Stimulated activated CD4-positive, alpha-beta T cell treated with anti-CD3 and anti-CD28 coated beads, TNF-alpha, amount 100 ng/mL, for 4 hours (primary cell): ENCODE measurements around the gene TCF4.

Source experiments
- DNase-seq, 3 experiments: peaks; one replicate each; pipeline ENCODE4 v3.0.0-alpha.2; 2020; ENCODE audit warnings: low read depth in 3 of 3

TCF4 gene

GRCh38 chr18:55321265-55322177, 266.5 kb downstream of the TCF4 start:
- no peak for DNase-seq

GRCh38 chr18:55320424-55321264, 267.3 kb downstream of the TCF4 start:
- no peak for DNase-seq

- no peak for DNase-seq
These were observed 268.4 kb downstream of the TCF4 start for GRCh38 chr18:55319459-55320193.

- DNase-seq, result no peak
These were observed 269.0 kb downstream of the TCF4 start for GRCh38 chr18:55318951-55319441.

- DNase-seq, result no peak
These were observed 270.1 kb downstream of the TCF4 start for GRCh38 chr18:55317864-55318263.

- no peak for DNase-seq
These were observed 270.7 kb downstream of the TCF4 start for GRCh38 chr18:55317324-55317723.

- no peak for DNase-seq
These were observed 271.4 kb downstream of the TCF4 start for GRCh38 chr18:55316486-55317184.

GRCh38 chr18:55314615-55315237, 273.3 kb downstream of the TCF4 start:
- DNase-seq, result no peak

- no peak for DNase-seq
These were observed 274.0 kb downstream of the TCF4 start for GRCh38 chr18:55314031-55314430.

GRCh38 chr18:55310863-55311262, 277.1 kb downstream of the TCF4 start:
- no peak for DNase-seq

- no peak for DNase-seq
These were observed 277.8 kb downstream of the TCF4 start for GRCh38 chr18:55310044-55310676.

GRCh38 chr18:55309249-55309648, 278.7 kb downstream of the TCF4 start:
- DNase-seq, result no peak

- no peak for DNase-seq
These were observed 280.5 kb downstream of the TCF4 start for GRCh38 chr18:55307505-55307904.

GRCh38 chr18:55306359-55307024, 281.5 kb downstream of the TCF4 start:
- DNase-seq, result no peak

GRCh38 chr18:55302167-55302833, 285.7 kb downstream of the TCF4 start:
- DNase-seq, result no peak

- no peak for DNase-seq
These were observed 286.2 kb downstream of the TCF4 start for GRCh38 chr18:55301824-55302166.

- no peak for DNase-seq
These were observed 287.0 kb downstream of the TCF4 start for GRCh38 chr18:55300936-55301531.

GRCh38 chr18:55300421-55300935, 287.5 kb downstream of the TCF4 start:
- DNase-seq, result no peak

GRCh38 chr18:55296778-55297177, 291.2 kb downstream of the TCF4 start:
- no peak for DNase-seq
